ENCODE measurements around the gene ALDH16A1. TPM values are rescaled to one million over a fixed set of nuclear protein-coding genes. Genes with fewer than 3 reads are reported as not detected.

The ALDH16A1 gene
- total RNA-seq: 17.7 and 40.6 TPM in 2 replicates

- no peak for TF ChIP-seq CTCF (IDR thresholded peaks at IDR 0.05; ENCODE audit: insufficient read depth, low read depth, low read length)
- peak; percentile 98 for DNase-seq (ENCODE audit: low read depth)
- H3K4me3 ChIP-seq (ENCODE audit: low read depth, low read length): peak within 1 kb of the TSS; percentile 96
These were observed at the start of gene ALDH16A1 for GRCh38 chr19:49453013-49453756. Gene ALDH16A1 (plus strand): TSS chr19:49453225. CDS start chr19:49453332, 107 bp downstream.

- DNase-seq (ENCODE audit: low read depth): no peak
- no peak overlapping the region for H3K4me3 ChIP-seq (ENCODE audit: low read depth, low read length)
- no peak for TF ChIP-seq CTCF (IDR thresholded peaks at IDR 0.05; ENCODE audit: insufficient read depth, low read depth, low read length)
These were observed 49.4 kb upstream of the ALDH16A1 start for GRCh38 chr19:49403404-49404187.

- H3K4me3 ChIP-seq (ENCODE audit: low read depth, low read length): no peak overlapping the region
- no peak for DNase-seq (ENCODE audit: low read depth)
- TF ChIP-seq CTCF (IDR thresholded peaks at IDR 0.05; ENCODE audit: insufficient read depth, low read depth, low read length): no peak
These were observed 45.9 kb upstream of the ALDH16A1 start for GRCh38 chr19:49407079-49407478.

GRCh38 chr19:49407482-49408015, 45.5 kb upstream of the ALDH16A1 start:
- H3K4me3 ChIP-seq (ENCODE audit: low read depth, low read length): no peak overlapping the region
- no peak for DNase-seq (ENCODE audit: low read depth)
- TF ChIP-seq CTCF (IDR thresholded peaks at IDR 0.05; ENCODE audit: insufficient read depth, low read depth, low read length): no peak

GRCh38 chr19:49408816-49409440, 44.1 kb upstream of the ALDH16A1 start:
- DNase-seq (ENCODE audit: low read depth): no peak
- TF ChIP-seq CTCF (IDR thresholded peaks at IDR 0.05; ENCODE audit: insufficient read depth, low read depth, low read length): no peak
- no peak overlapping the region for H3K4me3 ChIP-seq (ENCODE audit: low read depth, low read length)

GRCh38 chr19:49409441-49410029, 43.5 kb upstream of the ALDH16A1 start:
- no peak for TF ChIP-seq CTCF (IDR thresholded peaks at IDR 0.05; ENCODE audit: insufficient read depth, low read depth, low read length)
- no peak overlapping the region for H3K4me3 ChIP-seq (ENCODE audit: low read depth, low read length)
- DNase-seq (ENCODE audit: low read depth): no peak

All from fibroblast of villous mesenchyme (primary cell).